Activated CD4-positive, alpha-beta memory T cell treated with anti-CD3 and anti-CD28 coated beads, Interleukin-2, amount 10 ng/mL, durations not matched to agents 7 days and 5 days (primary cell): Measurements from ENCODE around the gene RBSN. TPM values are rescaled to one million over a fixed set of nuclear protein-coding genes. Genes with fewer than 3 reads are reported as not detected.

ENCODE experiments used
- CTCF ChIA-PET: fragments of 350-600 bp; sonication (Branson Sonifier 250); formaldehyde crosslinking; loops from one replicate; lab custom pipeline; 2021; ENCODE audit warnings: antibody characterized with exemption, inconsistent platforms; lab: Charles Lee
- POLR2A ChIA-PET: fragments of 350-600 bp; sonication (Branson Sonifier 250); formaldehyde crosslinking; loops from one replicate; lab custom pipeline; 2021; ENCODE audit warnings: antibody characterized with exemption; lab: Charles Lee
- DNase-seq: peaks from one replicate; pipeline ENCODE4 v3.0.0-alpha.2; 2020
- H3K27ac Mint-ChIP-seq: one replicate; pipeline ENCODE4 v1.8.0; 2021; ENCODE audit warnings: mild to moderate bottlenecking, mixed read lengths
- H3K27me3 Mint-ChIP-seq: one replicate; pipeline ENCODE4 v1.8.0; 2021; ENCODE audit warnings: mixed read lengths
- H3K36me3 Mint-ChIP-seq: one replicate; pipeline ENCODE4 v1.8.0; 2021; ENCODE audit warnings: low read depth, mixed read lengths
- H3K4me1 Mint-ChIP-seq: one replicate; pipeline ENCODE4 v1.8.0; 2021; ENCODE audit warnings: mixed read lengths
- H3K4me3 Mint-ChIP-seq: one replicate; pipeline ENCODE4 v1.8.0; 2021; ENCODE audit warnings: mild to moderate bottlenecking, mixed read lengths
- H3K9me3 Mint-ChIP-seq: one replicate; pipeline ENCODE4 v1.8.0; 2021; ENCODE audit warnings: mixed read lengths
- total RNA-seq, 2 experiments: library from RNA; stranded (reverse); gene quantifications; one replicate each; pipeline ENCODE4 v1.2.3, GENCODE V29; 2021

Gene RBSN
- total RNA-seq, 2 experiments from 2014 or later, result 19.4 to 19.7 TPM

GRCh38 chr3:15052335-15053242 lies 46.4 kb downstream of the RBSN start:
- no peak for DNase-seq
- no peak overlapping the region for H3K4me3 Mint-ChIP-seq
- H3K36me3 Mint-ChIP-seq, result peaks cover 63% of the 10 kb centered on the region
- POLR2A ChIA-PET, result interaction anchor here (1.2 to 4.4 kb wide), 2 partner anchors 12 to 28 kb away, joined by 3 to 20 read pairs; partner anchors contain the start of gene MRPS25
- no peaks in the 10 kb centered on the region for H3K9me3 Mint-ChIP-seq
- CTCF ChIA-PET, result interaction anchor here (1.1 to 3.6 kb wide), 3 partner anchors 12 to 58 kb away, joined by 3 to 28 read pairs (median 15); partner anchors contain the start of gene MRPS25
- peaks cover 36% of the 10 kb centered on the region for H3K4me1 Mint-ChIP-seq
- peak overlapping the region; percentile 32 for H3K27ac Mint-ChIP-seq
- no peaks in the 10 kb centered on the region for H3K27me3 Mint-ChIP-seq

- H3K4me3 Mint-ChIP-seq, result no peak overlapping the region
- H3K9me3 Mint-ChIP-seq, result no peaks in the 10 kb centered on the region
- H3K4me1 Mint-ChIP-seq, result peaks cover 33% of the 10 kb centered on the region
- peak; percentile 55 for DNase-seq
- H3K27ac Mint-ChIP-seq, result no peak overlapping the region
- ChIA-PET POLR2A (interaction anchor here (1.0 to 4.4 kb wide), 3 partner anchors 13 to 47 kb away, joined by 3 to 20 read pairs (median 3); partner anchors contain the start of gene MRPS25), CTCF (interaction anchor here (0.6 to 3.6 kb wide), 19 partner anchors 8 to 356 kb away, joined by 3 to 28 read pairs (median 3); partner anchors contain the start of gene MRPS25)
- H3K27me3 Mint-ChIP-seq, result no peaks in the 10 kb centered on the region
- peaks cover 63% of the 10 kb centered on the region for H3K36me3 Mint-ChIP-seq
Observed at GRCh38 chr3:15051531-15051930, 47.4 kb downstream of the RBSN start.

GRCh38 chr3:15050405-15051092 lies 48.4 kb downstream of the RBSN start:
- H3K27me3 Mint-ChIP-seq, result no peaks in the 10 kb centered on the region
- ChIA-PET CTCF (interaction anchor here (0.7 to 3.6 kb wide), 16 partner anchors 9 to 355 kb away, joined by 3 to 28 read pairs (median 4); partner anchors contain the start of gene MRPS25), POLR2A (interaction anchor here (4.4 kb wide), 1 partner anchor 14 kb away, joined by 20 read pairs; the partner anchor contains the start of gene MRPS25)
- DNase-seq, result no peak
- H3K9me3 Mint-ChIP-seq, result no peaks in the 10 kb centered on the region
- no peak overlapping the region for H3K4me3 Mint-ChIP-seq
- peaks cover 25% of the 10 kb centered on the region for H3K4me1 Mint-ChIP-seq
- peak overlapping the region; percentile 29 for H3K27ac Mint-ChIP-seq
- peaks cover 63% of the 10 kb centered on the region for H3K36me3 Mint-ChIP-seq

GRCh38 chr3:15049584-15049983 lies 49.4 kb downstream of the RBSN start:
- no peak overlapping the region for H3K27ac Mint-ChIP-seq
- H3K4me1 Mint-ChIP-seq, result peaks cover 21% of the 10 kb centered on the region
- ChIA-PET POLR2A (interaction anchor here (1.2 to 4.4 kb wide), 2 partner anchors 12 to 15 kb away, joined by 3 to 20 read pairs; partner anchors contain the start of gene MRPS25), CTCF (interaction anchor here (1.0 to 1.7 kb wide), 5 partner anchors 15 to 69 kb away, joined by 3 to 6 read pairs (median 3); partner anchors contain the start of genes MRPS25 and RBSN)
- DNase-seq, result no peak
- H3K4me3 Mint-ChIP-seq, result no peak overlapping the region
- no peaks in the 10 kb centered on the region for H3K27me3 Mint-ChIP-seq
- H3K9me3 Mint-ChIP-seq, result no peaks in the 10 kb centered on the region
- peaks cover 58% of the 10 kb centered on the region for H3K36me3 Mint-ChIP-seq

GRCh38 chr3:15045667-15046066 lies 53.3 kb downstream of the RBSN start:
- no peaks in the 10 kb centered on the region for H3K9me3 Mint-ChIP-seq
- no peaks in the 10 kb centered on the region for H3K27me3 Mint-ChIP-seq
- no peak overlapping the region for H3K27ac Mint-ChIP-seq
- ChIA-PET CTCF (no interaction called here), POLR2A (interaction anchor here (1.2 to 1.8 kb wide), 4 partner anchors 8 to 19 kb away, joined by 3 to 6 read pairs (median 4); partner anchors contain the start of gene MRPS25)
- H3K4me1 Mint-ChIP-seq, result peaks cover 22% of the 10 kb centered on the region
- DNase-seq, result no peak
- no peak overlapping the region for H3K4me3 Mint-ChIP-seq
- peaks cover 73% of the 10 kb centered on the region for H3K36me3 Mint-ChIP-seq

- no peak for DNase-seq
- ChIA-PET CTCF (no interaction called here), POLR2A (interaction anchor here (0.6 kb wide), 1 partner anchor 21 kb away, joined by 3 read pairs; the partner anchor contains the start of gene MRPS25)
- Mint-ChIP-seq H3K27me3 (no peaks in the 10 kb centered on the region), H3K27ac (peak overlapping the region; percentile 16), H3K9me3 (no peaks in the 10 kb centered on the region), H3K4me1 (peaks cover 18% of the 10 kb centered on the region), H3K4me3 (no peak overlapping the region), H3K36me3 (peaks cover 71% of the 10 kb centered on the region)
Observed at GRCh38 chr3:15044326-15044725, 54.6 kb downstream of the RBSN start.

- Mint-ChIP-seq H3K36me3 (peaks cover 70% of the 10 kb centered on the region), H3K9me3 (no peaks in the 10 kb centered on the region), H3K4me3 (no peak overlapping the region), H3K4me1 (peaks cover 18% of the 10 kb centered on the region), H3K27ac (peak overlapping the region; percentile 9), H3K27me3 (no peaks in the 10 kb centered on the region)
- POLR2A ChIA-PET, result no interaction called here
- no peak for DNase-seq
- CTCF ChIA-PET, result no interaction called here
Observed at GRCh38 chr3:15043408-15044171, 55.4 kb downstream of the RBSN start.

- ChIA-PET CTCF (no interaction called here), POLR2A (no interaction called here)
- no peak overlapping the region for H3K4me3 Mint-ChIP-seq
- no peaks in the 10 kb centered on the region for H3K27me3 Mint-ChIP-seq
- DNase-seq, result no peak
- no peaks in the 10 kb centered on the region for H3K9me3 Mint-ChIP-seq
- peaks cover 72% of the 10 kb centered on the region for H3K36me3 Mint-ChIP-seq
- no peak overlapping the region for H3K27ac Mint-ChIP-seq
- H3K4me1 Mint-ChIP-seq, result peaks cover 18% of the 10 kb centered on the region
Observed at GRCh38 chr3:15042936-15043335, 56.0 kb downstream of the RBSN start.

GRCh38 chr3:15041950-15042349 lies 57.0 kb downstream of the RBSN start:
- DNase-seq, result no peak
- Mint-ChIP-seq H3K27me3 (no peaks in the 10 kb centered on the region), H3K36me3 (peaks cover 69% of the 10 kb centered on the region), H3K4me3 (no peak overlapping the region), H3K4me1 (peaks cover 18% of the 10 kb centered on the region), H3K27ac (peak overlapping the region; percentile 18), H3K9me3 (no peaks in the 10 kb centered on the region)
- CTCF ChIA-PET, result no interaction called here
- POLR2A ChIA-PET, result no interaction called here

- ChIA-PET POLR2A (no interaction called here), CTCF (no interaction called here)
- peaks cover 16% of the 10 kb centered on the region for H3K4me1 Mint-ChIP-seq
Observed at GRCh38 chr3:15040844-15041243, 58.1 kb downstream of the RBSN start.

GRCh38 chr3:15038306-15038705 lies 60.6 kb downstream of the RBSN start:
- no peak for DNase-seq
- POLR2A ChIA-PET, result interaction anchor here (1.1 kb wide), 2 partner anchors 11 to 27 kb away, joined by 3 read pairs; partner anchors contain the start of gene MRPS25
- no peak overlapping the region for H3K4me3 Mint-ChIP-seq
- no peaks in the 10 kb centered on the region for H3K4me1 Mint-ChIP-seq
- H3K9me3 Mint-ChIP-seq, result no peaks in the 10 kb centered on the region
- CTCF ChIA-PET, result interaction anchor here (3.1 kb wide), 1 partner anchor 13 kb away, joined by 15 read pairs; no protein-coding TSS in a partner anchor
- H3K27ac Mint-ChIP-seq, result no peak overlapping the region
- peaks cover 52% of the 10 kb centered on the region for H3K36me3 Mint-ChIP-seq
- no peaks in the 10 kb centered on the region for H3K27me3 Mint-ChIP-seq

More at GRCh38 chr3:15040844-15041243, 58.1 kb downstream of the RBSN start:
- no peak overlapping the region for H3K27ac Mint-ChIP-seq
- no peaks in the 10 kb centered on the region for H3K9me3 Mint-ChIP-seq
- no peak for DNase-seq
- no peaks in the 10 kb centered on the region for H3K27me3 Mint-ChIP-seq
- peaks cover 62% of the 10 kb centered on the region for H3K36me3 Mint-ChIP-seq
- no peak overlapping the region for H3K4me3 Mint-ChIP-seq

GRCh38 chr3:15033103-15033502 lies 65.8 kb downstream of the RBSN start:
- Mint-ChIP-seq H3K9me3 (no peaks in the 10 kb centered on the region), H3K27me3 (no peaks in the 10 kb centered on the region), H3K4me1 (no peaks in the 10 kb centered on the region), H3K4me3 (no peak overlapping the region), H3K27ac (no peak overlapping the region), H3K36me3 (peaks cover 56% of the 10 kb centered on the region)
- POLR2A ChIA-PET, result interaction anchor here (1.2 kb wide), 1 partner anchor 13 kb away, joined by 3 read pairs; no protein-coding TSS in a partner anchor
- CTCF ChIA-PET, result no interaction called here
- no peak for DNase-seq
